Erythroblast (primary cell): ENCODE data around the gene NEDD4.
"Not testable (repeated sequence)": the region's sequence is repeated elsewhere in the genome, so short reads cannot be mapped to it uniquely, and the experiment has no call there.

ENCODE experiments used
- GATA1 ChIP-seq: IDR thresholded peaks from 2 replicates; pipeline ENCODE4 v1.6.1; 2011; ENCODE audit warnings: low read depth, mild to moderate bottlenecking, control low read depth, low read length, moderate library complexity
- POLR2A ChIP-seq: IDR thresholded peaks from 2 replicates; pipeline ENCODE4 v1.6.1; 2011; ENCODE audit warnings: mild to moderate bottlenecking, low read length

GRCh38 chr15:56006371-56006770 is 13.0 kb upstream of the NEDD4 start:
- TF ChIP-seq POLR2A, GATA1: not testable (repeated sequence)
